Choroid plexus epithelial cell (primary cell): Measurements from ENCODE around the gene FBLL1.
A peak's percentile ranks its signal among the peaks of the same experiment; 100 is the strongest.

Experiments used
- DNase-seq: peaks from one replicate; pipeline ENCODE4 v3.0.0-alpha.2; 2010; ENCODE audit warnings: low read depth
- H3K4me3 ChIP-seq: 2 replicates; pipeline ENCODE4 v1.5.1; 2011; ENCODE audit warnings: low read depth, mild to moderate bottlenecking, control low read depth, low read length, moderate library complexity
- TF ChIP-seq, protein P1 (sequence below): conservative IDR thresholded peaks from 2 replicates; pipeline ENCODE4 v1.5.1; 2011; ENCODE audit warnings: low read depth, mild to moderate bottlenecking, control low read depth, inconsistent platforms, low read length, moderate library complexity

Gene FBLL1

DNA sequence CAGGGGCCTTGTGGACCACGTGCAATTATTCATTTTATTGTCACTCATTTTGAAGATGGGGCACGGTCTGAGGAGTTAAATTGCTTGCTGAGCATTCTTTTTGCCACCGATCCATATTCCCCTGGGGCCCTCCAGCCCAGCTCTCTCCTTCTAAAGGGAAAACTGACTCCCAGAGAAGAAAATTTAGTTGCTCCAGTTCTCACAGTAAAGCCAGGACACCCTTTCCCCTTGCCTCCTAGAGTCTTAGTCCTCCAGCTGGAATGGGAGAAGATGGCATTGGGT, 51.1 kb downstream of the FBLL1 start:
- H3K4me3 ChIP-seq: peak overlapping the region; percentile 92
- TF ChIP-seq, protein P1, sequence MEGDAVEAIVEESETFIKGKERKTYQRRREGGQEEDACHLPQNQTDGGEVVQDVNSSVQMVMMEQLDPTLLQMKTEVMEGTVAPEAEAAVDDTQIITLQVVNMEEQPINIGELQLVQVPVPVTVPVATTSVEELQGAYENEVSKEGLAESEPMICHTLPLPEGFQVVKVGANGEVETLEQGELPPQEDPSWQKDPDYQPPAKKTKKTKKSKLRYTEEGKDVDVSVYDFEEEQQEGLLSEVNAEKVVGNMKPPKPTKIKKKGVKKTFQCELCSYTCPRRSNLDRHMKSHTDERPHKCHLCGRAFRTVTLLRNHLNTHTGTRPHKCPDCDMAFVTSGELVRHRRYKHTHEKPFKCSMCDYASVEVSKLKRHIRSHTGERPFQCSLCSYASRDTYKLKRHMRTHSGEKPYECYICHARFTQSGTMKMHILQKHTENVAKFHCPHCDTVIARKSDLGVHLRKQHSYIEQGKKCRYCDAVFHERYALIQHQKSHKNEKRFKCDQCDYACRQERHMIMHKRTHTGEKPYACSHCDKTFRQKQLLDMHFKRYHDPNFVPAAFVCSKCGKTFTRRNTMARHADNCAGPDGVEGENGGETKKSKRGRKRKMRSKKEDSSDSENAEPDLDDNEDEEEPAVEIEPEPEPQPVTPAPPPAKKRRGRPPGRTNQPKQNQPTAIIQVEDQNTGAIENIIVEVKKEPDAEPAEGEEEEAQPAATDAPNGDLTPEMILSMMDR: no peak
- no peak for DNase-seq
